Measurements from ENCODE around the gene TRIM64C.
"Not testable (repeated sequence)": the region's sequence is repeated elsewhere in the genome, so short reads cannot be mapped to it uniquely, and the experiment has no call there.

TRIM64C gene
- 0 reads per million in 2 donors for total RNA-seq

GRCh38 chr11:49059012-49059411, at the start of gene TRIM64C:
TRIM64C (minus strand) TSS chr11:49059112; CDS start chr11:49059112, 0 bp downstream.
- not testable (repeated sequence) for DNase-seq

DNA sequence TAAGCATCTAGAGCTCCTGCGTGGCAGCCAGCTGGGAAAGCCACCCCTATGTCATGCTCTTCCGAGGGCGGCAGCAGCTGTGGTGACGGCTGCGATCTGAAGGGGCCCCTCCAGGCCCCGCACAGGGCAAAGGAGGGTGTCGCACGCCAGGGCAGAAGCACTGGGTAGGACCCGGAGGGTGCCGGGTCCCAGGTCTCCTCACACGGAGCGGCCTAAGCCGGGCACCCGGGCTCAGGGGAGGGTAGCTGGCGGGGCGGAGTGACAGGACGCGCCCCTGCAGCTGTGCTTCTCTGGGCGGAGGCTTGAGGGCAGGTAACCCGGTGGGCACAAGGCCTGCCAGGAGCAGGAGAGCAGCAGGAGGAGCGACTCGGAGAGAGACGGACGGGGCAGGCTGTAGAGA, 43.4 kb upstream of the TRIM64C start:
- DNase-seq = not testable (repeated sequence)

- not testable (repeated sequence) for DNase-seq
Measured at GRCh38 chr11:49069897-49070296, 11.0 kb upstream of the TRIM64C start.

GRCh38 chr11:49049821-49050220, 9.1 kb downstream of the TRIM64C start:
- not testable (repeated sequence) for DNase-seq

DNA sequence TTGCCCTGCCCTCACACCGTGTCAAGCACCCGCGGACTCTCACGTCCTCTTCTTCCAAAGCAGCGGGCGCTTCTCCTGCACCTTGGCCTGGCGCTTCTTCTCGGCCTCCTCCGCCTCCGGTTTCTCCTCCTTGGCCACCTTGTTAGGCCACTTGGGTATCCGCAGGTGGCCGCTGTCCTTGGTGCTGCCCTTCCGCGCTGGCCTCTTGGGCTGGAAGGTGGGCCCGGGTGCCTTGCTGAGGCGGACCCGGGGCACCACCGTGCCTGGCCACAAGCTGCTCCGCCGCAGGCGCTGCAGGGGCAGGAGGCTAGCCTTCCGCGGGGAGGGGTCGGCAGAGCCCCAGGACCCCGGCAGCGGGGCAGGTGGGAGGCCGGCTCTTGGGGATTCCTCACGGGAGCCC, 10.7 kb downstream of the TRIM64C start:
- DNase-seq = not testable (repeated sequence)

GRCh38 chr11:49028523-49028922, 30.4 kb downstream of the TRIM64C start, which contains the start of gene TRIM49B:
TRIM49B (plus strand) TSS chr11:49028823; CDS start chr11:49031600, 2,777 bp downstream.
- DNase-seq = not testable (repeated sequence)

Measured in T-helper 2 cell (primary cell).